ENCODE data around the gene RAD51D.
"Not testable (repeated sequence)": the region's sequence is repeated elsewhere in the genome, so short reads cannot be mapped to it uniquely, and the experiment has no call there.

Gene RAD51D

GRCh38 chr17:35141681-35142466 lies 22.2 kb upstream of the RAD51D start, which contains the start of gene NLE1:
NLE1 (minus strand) TSS chr17:35142303; CDS start chr17:35142275, 28 bp downstream.
- DNase-seq = peak; percentile 94 to 96

- DNase-seq = no peak
These were observed 18.6 kb upstream of the RAD51D start for GRCh38 chr17:35138218-35138617.

GRCh38 chr17:35135322-35135721 lies 15.7 kb upstream of the RAD51D start:
- DNase-seq = no peak

- DNase-seq = no peak
These were observed 13.3 kb upstream of the RAD51D start for GRCh38 chr17:35132816-35133550.

DNA sequence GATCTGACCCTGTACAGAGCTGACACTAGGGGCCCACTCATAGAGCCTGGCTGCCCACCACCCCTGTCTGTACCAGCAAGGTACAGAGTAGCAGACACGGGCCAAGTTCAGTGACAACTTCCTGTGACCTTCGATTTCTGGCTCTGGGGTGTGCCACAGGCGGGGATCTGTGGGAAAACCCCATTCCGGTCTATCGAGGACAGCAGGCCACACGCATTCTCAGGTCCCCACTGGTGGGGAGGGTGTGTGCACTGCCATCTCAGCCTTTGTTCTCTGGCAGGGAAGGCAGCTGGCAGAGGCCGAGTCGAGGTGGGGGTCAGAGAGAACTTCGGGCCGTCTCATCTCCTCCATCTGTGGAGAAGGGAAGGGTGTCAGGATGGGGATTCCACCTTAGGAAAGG lies 12.4 kb upstream of the RAD51D start:
- DNase-seq = no peak

- no peak for DNase-seq
These were observed 10.7 kb upstream of the RAD51D start for GRCh38 chr17:35130392-35130791.

- DNase-seq = no peak
These were observed 10.3 kb upstream of the RAD51D start for GRCh38 chr17:35129973-35130351.

- DNase-seq = no peak
These were observed 9.7 kb upstream of the RAD51D start for GRCh38 chr17:35129154-35129972.

DNA sequence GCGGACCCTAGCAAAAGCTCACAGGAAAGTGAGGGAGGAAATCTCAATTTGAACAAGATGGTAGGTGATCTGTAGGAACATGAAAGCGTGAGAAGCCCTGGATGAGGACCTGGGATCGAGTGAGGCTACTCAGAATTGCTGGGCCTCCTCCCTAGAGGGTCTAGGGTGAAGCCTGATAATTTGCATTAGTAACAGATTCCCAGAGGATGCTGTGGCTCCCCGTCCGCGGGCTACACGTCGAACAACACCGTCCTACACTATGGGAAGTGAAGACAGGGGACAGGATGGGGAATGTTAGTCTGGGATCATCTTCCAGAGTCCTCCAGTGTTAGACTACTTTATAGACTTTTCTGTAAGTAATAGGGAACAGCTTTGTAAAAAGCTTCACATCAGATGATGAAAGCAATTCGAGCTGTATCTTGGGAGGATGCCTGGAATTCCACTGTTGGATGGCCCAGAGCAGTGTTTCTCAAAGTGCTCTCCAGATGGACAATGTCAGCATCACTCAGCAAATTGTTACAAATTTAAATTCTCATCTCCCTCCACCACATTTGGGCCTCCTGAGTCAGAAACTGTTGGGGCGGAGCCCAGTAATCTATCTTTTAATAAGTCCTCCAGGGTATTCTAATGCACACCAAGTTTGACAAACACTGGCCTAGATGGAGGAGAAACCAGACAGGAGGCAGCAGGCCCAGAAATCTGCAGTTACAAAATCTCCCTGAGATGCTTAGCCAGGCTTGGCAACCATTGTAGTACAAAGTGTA lies 8.3 kb upstream of the RAD51D start:
- DNase-seq = no peak

GRCh38 chr17:35121315-35121714 lies 1.7 kb upstream of the RAD51D start, which contains the start of gene FNDC8:
FNDC8 (plus strand) TSS chr17:35121615; CDS start chr17:35121694, 79 bp downstream.
- DNase-seq = no peak

DNA sequence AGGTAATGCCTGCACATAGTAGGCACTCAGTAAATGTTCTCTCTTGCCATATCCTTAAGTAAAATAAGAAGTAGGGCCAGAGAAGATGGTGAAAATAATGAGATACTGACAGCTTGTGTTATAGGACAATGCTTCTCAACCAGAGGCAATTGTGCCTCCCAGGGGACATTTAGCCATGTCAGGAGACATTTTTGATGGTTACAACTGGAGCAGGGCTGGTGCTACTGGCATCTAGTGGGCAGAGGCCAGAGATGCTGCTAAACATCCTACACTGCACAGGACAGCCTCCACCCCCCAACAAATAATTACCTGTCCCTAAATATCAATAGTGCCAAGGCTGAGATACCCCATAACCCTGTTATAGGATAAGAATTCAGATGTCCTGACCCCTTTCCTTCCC lies 1.7 kb downstream of the RAD51D start:
- DNase-seq = no peak

- no peak for DNase-seq
These were observed 2.8 kb downstream of the RAD51D start for GRCh38 chr17:35116845-35117244.

GRCh38 chr17:35110791-35111190 lies 8.9 kb downstream of the RAD51D start:
- not testable (repeated sequence) for DNase-seq

- no peak for DNase-seq
These were observed 14.7 kb downstream of the RAD51D start for GRCh38 chr17:35104844-35105450.

DNA sequence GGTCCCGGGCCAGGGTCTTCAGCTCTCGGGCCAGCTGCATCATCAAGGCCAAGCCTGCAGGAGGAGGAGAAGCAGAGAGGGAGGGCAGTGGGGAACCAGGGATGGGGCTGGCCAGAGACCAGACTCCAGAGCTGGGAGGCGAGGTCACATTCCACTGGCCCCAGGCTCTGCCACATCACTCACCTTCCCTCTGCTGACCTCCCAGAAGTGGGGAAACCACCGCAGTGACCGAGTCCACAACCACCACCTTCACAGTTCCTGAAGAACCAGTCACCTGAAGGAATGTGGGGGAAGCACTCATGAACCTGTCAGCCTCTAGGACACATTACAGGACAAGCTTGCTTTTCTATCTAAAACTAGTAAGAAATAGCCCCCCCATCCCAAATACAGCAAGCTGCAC lies 16.4 kb downstream of the RAD51D start:
- DNase-seq = no peak

GRCh38 chr17:35101725-35102124 lies 17.9 kb downstream of the RAD51D start:
- no peak for DNase-seq

DNA sequence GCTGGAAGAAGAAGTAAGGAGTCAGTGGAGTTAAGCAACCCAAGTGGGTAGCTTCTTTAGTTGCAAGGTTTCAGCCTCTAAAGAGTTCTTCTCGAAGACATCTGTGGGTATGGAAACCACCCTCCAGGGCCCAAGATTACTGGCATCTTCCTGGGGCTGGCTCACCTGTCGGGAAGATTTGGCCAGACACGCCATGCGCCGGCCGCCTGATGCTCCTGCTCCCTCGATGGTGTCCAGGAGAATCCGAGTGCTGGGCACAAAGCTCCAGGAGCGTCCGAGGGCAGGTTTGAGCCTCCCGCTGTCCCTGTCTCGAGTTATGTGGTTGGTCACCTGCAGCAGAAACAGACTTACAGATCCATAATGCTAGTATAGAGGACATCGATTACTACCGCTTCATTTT lies 18.6 kb downstream of the RAD51D start:
- no peak for DNase-seq

DNA sequence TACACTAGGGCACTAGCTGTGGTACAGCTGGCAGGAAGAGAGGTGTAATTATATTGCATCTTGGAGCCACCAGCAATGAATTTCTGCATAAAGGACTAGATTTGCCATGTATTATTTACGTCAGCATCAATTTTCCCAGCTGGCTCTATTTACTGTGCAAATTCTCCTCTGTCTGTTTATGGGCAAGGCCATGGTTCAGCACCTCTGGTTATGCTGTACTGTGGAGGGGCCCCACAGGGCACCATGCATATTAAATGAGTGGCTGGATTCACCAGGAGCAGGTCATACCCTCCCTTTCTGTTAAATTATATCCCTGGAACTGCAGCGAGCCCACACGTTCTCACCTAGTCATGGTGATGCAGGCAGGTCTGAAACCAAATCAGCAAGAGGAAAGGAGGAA lies 19.8 kb downstream of the RAD51D start:
- no peak for DNase-seq

DNA sequence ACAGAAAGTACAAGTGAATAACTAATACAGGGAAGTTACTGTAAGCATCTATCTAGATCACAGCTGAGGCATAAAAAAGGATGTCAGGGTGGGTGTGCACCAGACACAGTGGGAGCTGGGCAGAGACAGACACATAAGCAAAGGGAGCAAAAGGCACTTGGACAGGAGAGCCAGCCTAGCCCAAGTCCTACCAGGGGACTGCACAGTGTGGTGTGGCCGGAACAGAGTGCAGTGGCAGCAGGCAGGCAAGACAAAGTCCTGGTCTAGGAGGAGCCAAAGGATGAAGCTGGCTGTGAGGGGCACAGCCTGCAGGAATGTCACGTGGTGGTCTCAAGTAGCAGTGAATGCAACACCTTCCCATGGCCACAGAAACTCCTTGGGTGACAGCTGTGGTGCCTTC lies 21.9 kb downstream of the RAD51D start:
- DNase-seq = no peak

DNA sequence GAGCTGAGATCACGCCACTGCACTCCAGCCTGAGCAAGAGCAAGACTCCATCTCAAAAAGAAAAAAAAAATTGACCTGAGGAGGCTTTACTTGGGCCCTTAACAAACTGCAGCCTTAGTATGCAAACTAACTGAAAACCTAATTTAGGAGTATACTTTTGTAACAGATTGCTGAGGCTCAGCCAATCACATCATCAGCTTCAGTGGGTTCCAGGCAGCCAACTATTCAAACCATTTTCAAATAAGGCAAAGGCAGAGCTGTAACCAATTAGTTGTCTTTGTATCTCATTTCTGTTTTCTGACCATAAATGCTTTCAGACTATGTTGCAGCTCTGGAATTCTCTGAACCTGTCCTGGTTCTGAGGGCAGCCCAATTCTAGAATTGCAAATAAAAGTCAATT lies 23.9 kb downstream of the RAD51D start:
- DNase-seq = no peak

GRCh38 chr17:35094902-35095301 lies 24.8 kb downstream of the RAD51D start:
- no peak for DNase-seq

DNA sequence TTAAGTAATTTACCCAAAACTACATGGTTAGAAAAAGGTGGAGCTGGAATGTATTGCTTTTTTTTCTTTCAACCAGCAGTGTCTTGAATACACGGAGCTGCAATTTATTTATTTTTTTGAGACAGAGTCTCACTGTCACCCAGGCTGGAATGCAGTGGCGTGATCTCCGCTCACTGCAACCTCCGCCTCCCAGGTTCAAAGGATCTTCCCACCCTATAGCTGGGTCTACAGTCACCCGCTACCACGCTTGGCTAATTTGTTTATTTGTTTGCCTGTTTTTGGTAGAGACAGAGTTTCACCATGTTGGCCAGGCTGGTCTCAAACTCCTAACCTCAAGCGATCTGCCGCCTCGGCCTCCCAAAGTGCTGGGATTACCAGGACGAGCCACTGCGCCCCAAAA lies 29.0 kb downstream of the RAD51D start:
- not testable (repeated sequence) for DNase-seq
